SW 1271 (cell line): ENCODE results near the gene MPPE1.
"Not testable (repeated sequence)": the region's sequence is repeated elsewhere in the genome, so short reads cannot be mapped to it uniquely, and the experiment has no call there.

Experiments used
- DNase-seq, 2 experiments: peaks; one replicate each; lab custom pipeline; 2025; lab: John Stamatoyannopoulos, UW

MPPE1 gene

GRCh38 chr18:11857177-11857887, 50.8 kb downstream of the MPPE1 start:
- DNase-seq: peak; percentile 78 to 87

- DNase-seq: not testable (repeated sequence)
Measured at GRCh38 chr18:11854554-11854953, 53.6 kb downstream of the MPPE1 start.

GRCh38 chr18:11851806-11852337, 56.2 kb downstream of the MPPE1 start:
- no peak for DNase-seq

- DNase-seq: peak; percentile 72 to 85
Measured at GRCh38 chr18:11851146-11851805, 56.8 kb downstream of the MPPE1 start, which contains the start of gene CHMP1B. TSS of gene CHMP1B (plus strand) at chr18:11851413. CDS start at chr18:11851512, 99 bp downstream.

- DNase-seq: peak in 1 of 2 experiments; percentile 46
Measured at GRCh38 chr18:11850821-11851145, 57.3 kb downstream of the MPPE1 start.

GRCh38 chr18:11849841-11850634, 58.1 kb downstream of the MPPE1 start:
- peak; percentile 44 to 68 for DNase-seq

GRCh38 chr18:11849279-11849678, 58.8 kb downstream of the MPPE1 start:
- no peak for DNase-seq

GRCh38 chr18:11847811-11848210, 60.3 kb downstream of the MPPE1 start:
- DNase-seq: no peak

GRCh38 chr18:11845654-11846053, 62.5 kb downstream of the MPPE1 start:
- no peak for DNase-seq

- DNase-seq: no peak
Measured at GRCh38 chr18:11844436-11844835, 63.7 kb downstream of the MPPE1 start.

GRCh38 chr18:11842562-11842961, 65.6 kb downstream of the MPPE1 start:
- DNase-seq: no peak

- DNase-seq: no peak
Measured at GRCh38 chr18:11840493-11840892, 67.6 kb downstream of the MPPE1 start.

GRCh38 chr18:11839556-11839955, 68.6 kb downstream of the MPPE1 start:
- DNase-seq: no peak

- DNase-seq: no peak
Measured at GRCh38 chr18:11834772-11835171, 73.3 kb downstream of the MPPE1 start.
